HPDE6-E6E7 (cell line): ENCODE data around the gene JMY.

Experiments used
- DNase-seq: peaks from one replicate; pipeline ENCODE4 v3.0.0; 2011; ENCODE audit warnings: missing footprints; ENCODE audit errors: extremely low spot score

Gene JMY

GRCh38 chr5:79235634-79236361 is at the start of gene JMY:
TSS of gene JMY (plus strand) at chr5:79236131. CDS start at chr5:79236651, 520 bp downstream.
- DNase-seq = peak; percentile 70

DNA sequence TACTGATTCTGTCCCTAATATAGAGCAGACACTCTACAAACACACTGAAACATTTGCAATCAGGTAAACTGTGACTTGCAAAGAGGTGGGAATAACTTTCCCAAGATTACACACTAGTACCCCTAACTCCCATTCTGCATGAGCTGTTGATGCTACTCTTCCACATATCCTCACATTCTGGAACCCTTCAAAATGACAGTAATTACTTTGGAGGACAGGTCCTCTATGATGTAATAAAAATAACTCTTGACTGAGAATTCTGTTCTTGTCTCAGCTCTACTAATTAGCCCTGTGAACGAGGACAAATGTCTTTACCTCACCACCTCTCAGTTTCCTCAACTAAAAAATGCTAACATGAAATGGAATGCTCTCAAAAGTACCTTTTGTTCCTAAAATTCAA is 49.5 kb upstream of the JMY start:
- DNase-seq = no peak

DNA sequence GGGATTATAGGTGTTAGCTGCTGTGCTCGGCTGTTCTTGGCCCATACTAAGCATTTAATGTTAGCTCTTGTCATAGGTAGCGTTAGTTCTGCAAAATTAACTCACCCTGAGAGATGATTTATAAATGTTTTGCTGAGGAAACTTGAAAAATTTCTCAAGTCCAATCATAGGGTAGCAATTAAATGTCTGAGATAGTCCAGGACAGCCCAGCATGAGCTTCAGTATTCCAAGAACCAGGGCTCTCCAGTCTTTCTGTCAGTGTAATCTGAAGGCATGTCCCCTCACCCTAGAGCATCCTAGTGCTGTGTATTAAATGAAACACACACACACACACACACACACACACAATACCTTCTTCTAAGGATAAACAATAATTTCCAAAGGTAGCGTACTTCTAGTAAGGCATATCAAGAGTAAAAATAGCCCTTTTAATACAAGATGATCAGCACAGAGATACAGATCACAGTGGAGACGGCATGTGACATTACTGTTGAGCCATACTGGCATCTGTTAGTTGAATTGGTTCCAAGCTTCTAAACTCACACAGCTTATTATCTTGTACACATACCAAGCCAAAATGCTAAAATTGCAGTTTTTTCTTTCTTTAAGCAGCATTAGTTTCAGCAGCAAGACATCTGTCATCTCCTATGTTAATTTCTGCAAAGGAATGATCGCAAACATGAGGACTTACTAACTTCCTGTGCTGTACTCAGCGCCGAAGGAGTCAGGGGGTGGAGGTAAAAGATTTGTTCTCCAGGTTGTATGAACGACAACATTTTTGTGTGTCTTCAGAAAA is 46.3 kb upstream of the JMY start:
- DNase-seq = no peak

DNA sequence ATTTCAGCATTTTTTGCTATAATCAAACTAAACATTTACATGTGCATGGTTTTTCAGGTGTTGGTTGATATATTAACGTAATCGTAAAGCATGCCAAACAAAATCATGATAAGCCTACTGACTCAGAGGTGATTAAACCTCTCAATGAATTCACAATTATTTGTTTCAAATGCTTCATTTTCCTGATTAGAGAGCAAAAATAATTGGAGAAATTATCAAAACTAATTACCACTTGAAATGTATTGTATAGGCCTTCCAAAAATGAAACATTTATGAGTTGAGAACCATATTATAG is 45.7 kb upstream of the JMY start:
- DNase-seq = no peak

DNA sequence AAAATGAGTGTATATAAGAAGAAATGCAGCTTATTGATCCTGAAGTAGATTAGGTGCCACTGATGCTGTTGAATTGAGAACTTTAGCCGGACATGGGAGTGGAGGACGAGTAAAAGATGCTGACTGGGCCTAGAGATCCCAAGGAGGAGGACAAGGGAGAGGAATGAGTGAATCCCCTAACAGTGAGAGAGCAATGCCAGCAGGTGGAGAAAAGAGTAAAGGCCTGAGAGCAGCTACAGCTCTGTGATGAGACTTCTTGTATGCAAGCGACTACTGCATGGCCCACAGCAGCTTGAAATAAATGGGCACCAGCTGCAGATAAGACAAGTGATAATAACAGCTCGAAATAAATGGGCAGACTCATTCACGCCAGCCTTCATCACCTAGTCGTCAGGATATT is 44.5 kb upstream of the JMY start:
- DNase-seq = no peak

DNA sequence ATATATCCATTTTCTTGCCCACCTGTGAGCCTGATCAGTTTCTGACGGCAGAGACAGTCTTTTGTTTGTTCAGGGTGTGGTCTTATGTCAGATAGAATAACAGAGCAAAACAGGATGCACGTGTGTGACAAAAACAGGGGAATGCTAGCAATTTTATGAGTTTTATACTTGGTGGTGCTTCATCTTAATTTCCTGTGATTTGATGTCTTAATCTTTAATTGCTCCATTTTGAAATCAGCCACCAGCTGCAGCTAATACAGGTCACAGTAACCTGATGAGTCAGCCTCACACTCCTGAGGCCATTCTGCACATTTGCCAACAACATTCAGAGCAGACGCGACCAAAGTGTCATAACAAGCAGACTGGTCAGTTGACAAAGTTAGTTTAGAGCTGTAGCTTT is 42.3 kb upstream of the JMY start:
- DNase-seq = no peak

GRCh38 chr5:79200573-79201183 is 35.3 kb upstream of the JMY start:
- no peak for DNase-seq

- no peak for DNase-seq
Observed at GRCh38 chr5:79201206-79201605, 34.7 kb upstream of the JMY start.

DNA sequence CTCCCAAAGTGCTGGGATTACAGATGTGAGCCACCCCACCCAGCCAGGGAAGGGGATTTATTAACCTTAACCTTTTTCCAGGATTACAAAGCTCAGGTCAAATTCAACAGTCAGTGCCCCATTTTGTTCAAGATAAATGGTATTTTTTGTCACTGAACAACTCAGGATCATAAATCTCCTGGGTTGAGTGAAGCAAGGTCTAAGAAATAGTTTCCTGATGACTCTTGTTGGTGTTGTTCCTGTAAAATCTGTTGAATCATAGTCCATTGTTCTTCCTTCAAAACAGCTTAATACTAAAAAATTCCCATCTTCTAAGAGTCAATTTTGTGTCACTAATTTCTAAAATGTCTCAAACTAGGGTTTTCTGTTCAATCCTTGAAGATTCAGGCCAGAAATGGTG is 33.9 kb upstream of the JMY start:
- peak; percentile 56 for DNase-seq

DNA sequence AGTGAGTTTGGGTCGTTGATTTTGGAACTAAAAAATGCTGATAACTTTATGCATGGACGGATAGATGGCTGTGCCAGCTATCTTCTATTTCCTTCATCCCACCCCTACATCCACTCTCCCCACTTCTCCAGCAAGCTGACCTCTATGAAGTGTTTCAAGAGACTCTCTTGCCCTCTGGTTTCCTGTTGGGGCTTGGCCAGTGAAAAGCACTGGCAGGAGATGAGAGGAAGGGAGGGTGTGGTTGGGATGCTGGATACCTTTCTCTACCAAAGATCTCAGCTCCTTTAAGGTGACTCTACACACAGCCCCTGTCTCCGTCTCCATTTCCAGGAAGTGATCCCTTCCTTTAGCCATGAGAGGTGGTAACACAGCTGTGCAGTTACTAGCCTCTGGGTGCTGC is 30.0 kb upstream of the JMY start:
- DNase-seq = no peak

GRCh38 chr5:79206541-79206940 is 29.4 kb upstream of the JMY start:
- DNase-seq = no peak

GRCh38 chr5:79209505-79209904 is 26.4 kb upstream of the JMY start:
- no peak for DNase-seq

DNA sequence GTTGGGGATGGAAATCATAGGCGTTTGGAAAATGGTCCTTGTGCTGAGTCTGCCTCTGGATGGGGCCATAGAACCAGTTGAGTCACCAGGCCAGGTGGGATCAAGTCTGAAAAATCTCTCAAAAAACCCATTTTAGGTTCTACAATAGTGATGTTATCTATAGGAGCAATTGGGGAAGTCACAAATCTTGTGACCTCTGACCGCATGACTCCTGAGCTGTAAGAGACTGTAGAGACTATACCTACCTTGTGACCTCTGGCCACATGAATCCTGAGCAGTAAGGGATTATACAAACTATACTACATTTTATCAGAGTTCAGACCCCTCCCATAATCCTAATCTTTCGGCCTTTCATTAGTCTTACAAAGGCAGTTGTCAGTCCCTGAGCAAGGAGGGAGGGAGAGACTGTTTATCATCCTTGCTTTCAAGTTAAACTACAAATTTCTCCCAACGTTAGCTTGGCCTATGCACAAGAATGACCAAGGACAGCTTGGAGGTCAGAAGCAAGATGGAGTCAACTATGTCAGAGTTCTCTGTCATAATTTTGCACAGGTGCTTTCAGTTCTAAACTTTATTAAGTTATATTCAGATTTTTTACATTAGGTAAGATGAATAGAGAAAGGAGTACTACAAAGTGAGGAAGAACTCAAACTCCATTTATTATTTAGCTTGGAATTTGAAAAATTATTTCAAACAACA is 11.5 kb upstream of the JMY start:
- no peak for DNase-seq

GRCh38 chr5:79225026-79225425 is 10.9 kb upstream of the JMY start:
- DNase-seq = no peak

- DNase-seq = no peak
Observed at GRCh38 chr5:79225441-79225840, 10.5 kb upstream of the JMY start.

DNA sequence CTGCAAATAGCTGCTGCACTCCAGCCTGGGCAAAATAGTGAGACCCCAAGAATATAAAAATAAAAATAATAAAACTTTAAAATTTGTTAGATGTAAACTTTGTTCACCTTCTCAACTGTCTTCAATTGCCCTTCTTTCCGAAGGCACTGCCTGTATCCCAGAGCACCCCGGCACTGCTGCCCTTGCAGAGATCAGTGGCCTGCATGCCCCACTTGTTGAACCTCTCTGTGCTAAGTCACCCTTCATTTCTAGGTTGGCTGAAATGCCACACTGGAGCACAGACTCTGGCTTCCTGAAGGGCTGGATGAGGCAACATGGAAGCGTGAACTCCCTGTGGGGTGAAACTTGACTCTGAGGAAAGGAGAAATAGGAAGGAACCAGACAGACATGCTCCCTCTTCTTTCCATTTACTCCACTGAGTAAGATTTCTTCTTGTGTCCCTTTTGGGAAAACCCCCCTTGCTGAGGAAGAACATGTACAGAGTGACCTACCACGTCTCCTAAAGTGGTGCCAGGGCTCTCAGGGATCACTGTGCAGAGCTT is 8.4 kb upstream of the JMY start:
- no peak for DNase-seq

- peak; percentile 11 for DNase-seq
Observed at GRCh38 chr5:79229357-79230174, 6.4 kb upstream of the JMY start.

DNA sequence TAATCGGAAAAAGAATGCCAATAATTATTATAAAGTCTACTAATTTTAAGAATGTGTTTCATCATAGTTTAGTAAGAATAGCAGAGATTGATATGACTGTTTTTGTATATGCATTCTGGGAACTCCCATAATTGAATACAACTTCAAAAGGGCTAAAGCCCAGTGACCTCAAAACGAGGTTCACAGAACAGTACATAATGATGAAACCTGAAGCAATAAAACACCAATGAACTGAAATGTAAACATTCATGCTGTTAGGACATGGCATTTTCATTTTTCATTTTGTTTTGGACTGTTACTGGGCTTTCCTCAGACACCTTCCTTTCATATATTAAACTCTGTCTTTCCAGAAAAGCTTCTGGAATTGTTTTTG is 684 bp upstream of the JMY start:
- no peak for DNase-seq

- DNase-seq = peak; percentile 16
Observed at GRCh38 chr5:79236362-79236969, 535 bp downstream of the JMY start.

DNA sequence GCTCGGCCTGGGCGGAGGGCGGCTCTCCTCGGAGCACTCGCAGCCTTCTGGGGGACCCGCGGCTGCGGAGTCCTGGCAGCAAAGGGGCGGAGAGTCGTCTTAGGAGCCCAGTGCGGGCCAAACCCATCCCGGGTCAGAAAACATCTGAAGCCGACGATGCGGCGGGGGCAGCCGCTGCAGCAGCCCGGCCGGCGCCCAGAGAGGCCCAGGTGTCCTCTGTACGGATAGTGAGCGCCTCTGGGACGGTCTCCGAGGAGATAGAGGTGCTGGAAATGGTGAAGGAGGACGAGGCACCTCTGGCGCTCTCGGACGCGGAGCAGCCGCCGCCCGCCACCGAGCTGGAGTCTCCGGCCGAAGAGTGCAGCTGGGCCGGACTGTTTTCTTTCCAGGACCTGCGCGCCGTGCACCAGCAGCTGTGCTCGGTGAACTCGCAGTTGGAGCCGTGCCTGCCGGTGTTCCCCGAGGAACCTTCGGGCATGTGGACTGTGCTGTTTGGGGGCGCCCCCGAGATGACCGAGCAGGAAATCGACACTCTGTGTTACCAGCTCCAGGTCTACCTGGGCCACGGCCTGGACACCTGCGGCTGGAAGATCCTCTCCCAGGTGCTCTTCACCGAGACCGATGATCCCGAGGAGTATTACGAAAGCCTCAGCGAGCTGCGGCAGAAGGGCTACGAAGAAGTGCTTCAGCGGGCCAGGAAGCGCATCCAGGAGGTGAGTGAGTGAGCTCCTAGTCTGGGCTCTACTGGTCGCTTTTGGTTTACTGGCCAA is 1.2 kb downstream of the JMY start:
- peak; percentile 39 for DNase-seq
